Mucosa of stomach (tissue), 1 donor: ENCODE data around the gene ANO10.
"Not testable (repeated sequence)": the region's sequence is repeated elsewhere in the genome, so short reads cannot be mapped to it uniquely, and the experiment has no call there.

Experiments used
- H3K27me3 ChIP-seq: one replicate; pipeline ENCODE4 v1.7.0; 2013; ENCODE audit warnings: mild to moderate bottlenecking, low read length; ENCODE audit not compliant: control insufficient read depth, insufficient read depth
- H3K36me3 ChIP-seq: one replicate; pipeline ENCODE4 v1.7.0; 2013; ENCODE audit warnings: low read length; ENCODE audit not compliant: control insufficient read depth, insufficient read depth
- H3K4me1 ChIP-seq: one replicate; pipeline ENCODE4 v1.7.0; 2013; ENCODE audit warnings: mild to moderate bottlenecking, low read length; ENCODE audit not compliant: control insufficient read depth, insufficient read depth
- H3K4me3 ChIP-seq: one replicate; pipeline ENCODE4 v1.7.0; 2013; ENCODE audit warnings: low read length
- H3K9ac ChIP-seq: one replicate; pipeline ENCODE4 v1.7.0; 2013; ENCODE audit warnings: mild to moderate bottlenecking, low read length, moderate library complexity
- H3K9me3 ChIP-seq: one replicate; pipeline ENCODE4 v1.7.0; 2013; ENCODE audit warnings: mild to moderate bottlenecking, low read length, moderate library complexity; ENCODE audit not compliant: control insufficient read depth
- donor health status: Pancreatic carcinoma.

Gene ANO10

GRCh38 chr3:43621656-43622432 is at the start of gene ANO10:
TSS of gene ANO10 (minus strand) at chr3:43622011. CDS start at chr3:43605852, 16,159 bp downstream.
- no peaks in the 10 kb centered on the region for H3K9me3 ChIP-seq
- peak within 1 kb of the TSS; percentile 85 for H3K9ac ChIP-seq
- H3K4me1 ChIP-seq, result peaks cover 4% of the 10 kb centered on the region
- no peaks in the 10 kb centered on the region for H3K27me3 ChIP-seq
- no peaks in the 10 kb centered on the region for H3K36me3 ChIP-seq
- peak within 1 kb of the TSS; percentile 73 for H3K4me3 ChIP-seq

DNA sequence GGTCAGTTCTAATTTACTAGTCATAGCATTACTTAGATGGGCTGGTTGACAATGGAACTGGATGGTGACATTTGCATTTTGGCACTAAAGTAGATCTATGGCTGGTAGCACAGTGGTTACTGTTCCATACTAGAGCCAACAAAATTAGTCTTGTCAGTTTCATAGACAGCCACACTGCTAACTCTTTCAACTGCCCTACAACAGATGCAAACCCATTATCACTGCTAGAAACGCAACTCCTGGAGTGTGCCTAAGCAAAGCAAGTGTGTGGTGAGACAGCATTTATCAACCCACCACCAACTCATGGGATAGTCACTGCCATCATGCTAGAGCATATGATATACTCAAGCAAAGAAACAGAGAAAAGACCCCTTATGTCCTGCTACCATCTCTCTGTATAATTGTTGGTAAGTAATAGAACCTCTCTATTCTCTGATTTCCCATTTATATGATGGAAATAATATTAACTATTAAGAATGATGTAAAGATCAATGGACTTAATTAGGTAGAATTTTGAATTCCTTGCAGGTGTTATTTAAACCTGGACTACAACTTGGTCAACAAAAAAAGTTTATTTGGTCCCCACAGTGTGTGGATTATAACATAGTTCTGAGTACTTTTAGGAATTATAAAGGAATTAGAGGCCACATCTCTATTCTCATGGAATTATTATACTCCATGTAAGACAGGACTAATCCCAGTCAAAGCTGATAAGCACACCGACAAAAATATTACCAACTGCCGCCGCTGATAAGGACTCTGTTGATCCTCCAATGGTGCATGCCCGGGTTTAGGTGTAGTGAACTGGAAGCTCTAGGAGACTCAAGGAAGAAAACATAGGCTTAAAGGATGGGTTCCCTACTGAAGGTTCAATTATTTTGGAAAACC is 49.1 kb upstream of the ANO10 start:
- no peaks in the 10 kb centered on the region for H3K36me3 ChIP-seq
- no peak overlapping the region for H3K9ac ChIP-seq
- no peaks in the 10 kb centered on the region for H3K27me3 ChIP-seq
- no peaks in the 10 kb centered on the region for H3K9me3 ChIP-seq
- H3K4me3 ChIP-seq, result no peak overlapping the region
- H3K4me1 ChIP-seq, result no peaks in the 10 kb centered on the region

- H3K9ac ChIP-seq, H3K27me3 ChIP-seq, H3K36me3 ChIP-seq, H3K4me3 ChIP-seq, H3K4me1 ChIP-seq, H3K9me3 ChIP-seq: not testable (repeated sequence)
Measured at GRCh38 chr3:43665011-43665410, 43.2 kb upstream of the ANO10 start.

DNA sequence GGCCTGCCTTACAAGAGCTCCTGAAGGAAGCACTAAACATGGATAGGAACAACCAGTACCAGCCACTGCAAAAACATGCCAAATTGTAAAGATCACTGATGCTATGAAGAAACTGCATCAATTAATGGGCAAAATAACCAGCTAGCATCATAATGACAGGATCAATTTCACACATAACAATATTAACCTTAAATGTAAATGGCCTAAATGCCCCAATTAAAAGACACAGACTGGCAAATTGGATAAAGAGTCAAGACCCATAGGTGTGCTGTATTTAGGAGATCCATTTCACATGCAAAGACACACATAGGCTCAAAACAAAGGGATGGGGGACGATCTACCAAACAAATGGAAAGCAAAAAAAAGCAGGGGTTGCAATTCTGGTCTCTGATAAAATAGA is 39.6 kb upstream of the ANO10 start:
- not testable (repeated sequence) for H3K4me1 ChIP-seq, H3K36me3 ChIP-seq, H3K9me3 ChIP-seq, H3K9ac ChIP-seq, H3K27me3 ChIP-seq, H3K4me3 ChIP-seq

GRCh38 chr3:43659250-43659880 is 37.6 kb upstream of the ANO10 start:
- Histone ChIP-seq H3K4me1 (no peaks in the 10 kb centered on the region), H3K36me3 (no peaks in the 10 kb centered on the region)

DNA sequence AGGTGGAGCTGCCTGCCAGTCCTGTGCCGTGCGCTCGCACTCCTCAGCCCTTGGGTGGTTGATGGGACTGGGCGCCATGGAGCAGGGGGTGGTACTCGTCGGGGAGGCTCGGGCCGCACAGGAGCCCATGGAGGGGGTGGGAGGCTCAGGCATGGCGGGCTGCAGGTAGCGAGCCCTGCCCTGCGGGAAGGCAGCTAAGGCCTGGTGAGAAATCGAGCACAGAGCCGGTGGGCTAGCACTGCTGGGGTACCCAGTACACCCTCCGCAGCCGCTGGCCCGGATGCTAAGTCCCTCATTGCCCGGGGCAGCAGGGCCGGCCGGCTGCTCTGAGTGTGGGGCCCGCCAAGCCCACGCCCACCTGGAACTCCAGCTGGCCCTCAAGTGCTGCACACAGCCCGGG is 34.6 kb upstream of the ANO10 start:
- H3K4me1 ChIP-seq, H3K4me3 ChIP-seq, H3K27me3 ChIP-seq, H3K36me3 ChIP-seq, H3K9me3 ChIP-seq, H3K9ac ChIP-seq: not testable (repeated sequence)

More at GRCh38 chr3:43659250-43659880, 37.6 kb upstream of the ANO10 start:
- no peak overlapping the region for H3K9ac ChIP-seq
- H3K4me3 ChIP-seq, result no peak overlapping the region
- H3K27me3 ChIP-seq, result no peaks in the 10 kb centered on the region
- H3K9me3 ChIP-seq, result no peaks in the 10 kb centered on the region

DNA sequence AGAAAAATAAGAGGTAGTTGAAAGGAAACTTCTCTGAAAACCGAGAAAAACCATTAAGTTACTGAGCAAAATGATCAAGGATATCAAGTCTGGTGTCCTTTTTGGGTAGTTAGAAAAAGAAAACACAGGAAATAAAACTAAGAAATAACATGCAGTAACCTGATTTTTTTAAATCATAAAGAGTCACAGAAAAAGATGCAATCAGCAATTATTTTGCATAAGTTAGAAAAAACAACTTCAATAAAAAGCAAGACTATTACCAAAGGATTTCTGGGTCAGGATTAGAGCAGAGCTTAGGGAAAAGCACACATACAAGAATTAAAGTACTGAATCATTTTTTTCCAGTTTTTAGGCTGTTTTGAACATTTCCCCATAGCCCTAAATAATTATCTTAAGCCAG is 28.5 kb upstream of the ANO10 start:
- Histone ChIP-seq H3K9ac (no peak overlapping the region), H3K4me1 (peaks cover 5% of the 10 kb centered on the region)

DNA sequence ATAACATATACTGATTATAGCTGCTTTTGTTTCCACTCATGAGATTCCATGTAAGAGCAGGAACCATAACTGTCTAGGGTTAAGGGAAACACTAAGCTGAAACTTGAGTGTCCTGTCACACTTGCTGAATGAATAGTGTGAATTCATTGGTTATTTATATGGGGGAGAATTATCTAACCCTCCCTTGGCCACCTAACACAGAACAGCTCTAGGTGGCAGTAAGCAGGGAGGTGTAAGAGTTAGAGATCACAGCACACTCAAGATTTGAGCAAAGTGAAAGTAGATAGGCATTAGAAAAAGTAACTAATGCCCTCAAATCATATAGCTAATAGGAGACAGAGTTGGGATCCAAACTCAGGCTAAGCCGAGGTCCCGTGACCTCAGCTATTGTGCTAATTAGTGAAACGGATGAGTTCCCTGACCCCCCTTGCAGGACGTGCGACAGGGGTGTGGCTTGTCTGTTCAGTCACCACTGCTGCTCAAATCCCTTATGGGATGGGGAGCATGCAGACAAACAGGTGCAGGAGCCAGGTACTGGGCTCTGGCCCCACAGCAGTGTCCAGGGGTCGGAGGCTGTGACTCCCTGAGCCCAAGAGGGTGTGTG is 27.7 kb upstream of the ANO10 start:
- Histone ChIP-seq H3K4me1 (peaks cover 5% of the 10 kb centered on the region), H3K9me3 (no peaks in the 10 kb centered on the region), H3K27me3 (no peaks in the 10 kb centered on the region), H3K4me3 (peak overlapping the region; percentile 47), H3K9ac (peak overlapping the region; percentile 57), H3K36me3 (no peaks in the 10 kb centered on the region)

More for the DNA sequence above, 28.5 kb upstream of the ANO10 start:
- H3K4me3 ChIP-seq, result no peak overlapping the region
- no peaks in the 10 kb centered on the region for H3K36me3 ChIP-seq
- H3K9me3 ChIP-seq, result no peaks in the 10 kb centered on the region
- no peaks in the 10 kb centered on the region for H3K27me3 ChIP-seq

- Histone ChIP-seq H3K9ac (no peak overlapping the region), H3K4me1 (peaks cover 5% of the 10 kb centered on the region), H3K36me3 (no peaks in the 10 kb centered on the region), H3K27me3 (no peaks in the 10 kb centered on the region), H3K4me3 (no peak overlapping the region), H3K9me3 (no peaks in the 10 kb centered on the region)
Measured at GRCh38 chr3:43648957-43649356, 27.1 kb upstream of the ANO10 start.

GRCh38 chr3:43647331-43648166 is 25.7 kb upstream of the ANO10 start:
- Histone ChIP-seq H3K27me3 (no peaks in the 10 kb centered on the region), H3K36me3 (no peaks in the 10 kb centered on the region), H3K9me3 (no peaks in the 10 kb centered on the region), H3K4me3 (no peak overlapping the region), H3K4me1 (peaks cover 5% of the 10 kb centered on the region), H3K9ac (no peak overlapping the region)

DNA sequence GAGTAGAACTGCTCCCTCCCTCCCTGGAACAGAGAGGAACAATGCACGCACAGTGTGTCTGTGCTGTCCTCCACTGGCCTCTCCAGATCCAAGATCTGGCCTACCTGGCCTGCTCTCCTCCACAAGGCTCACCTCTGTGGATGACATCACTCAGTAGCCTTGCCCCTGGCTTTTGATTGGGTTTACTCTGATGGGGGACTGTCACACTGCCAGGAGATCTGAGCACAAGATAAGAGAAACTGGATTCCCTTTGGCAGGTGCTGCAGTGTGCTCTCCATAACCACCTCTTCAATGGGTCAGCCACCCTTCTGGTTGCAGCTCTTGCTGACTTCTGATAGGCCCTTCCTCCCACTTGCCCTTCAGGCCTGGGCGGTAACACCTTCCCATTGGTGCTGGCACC is 22.6 kb upstream of the ANO10 start:
- Histone ChIP-seq H3K4me1 (peaks cover 6% of the 10 kb centered on the region), H3K27me3 (no peaks in the 10 kb centered on the region), H3K9me3 (no peaks in the 10 kb centered on the region), H3K36me3 (no peaks in the 10 kb centered on the region), H3K4me3 (no peak overlapping the region), H3K9ac (no peak overlapping the region)
